GDM1 (cell line): ENCODE data around the gene IVD.

Source experiments
- DNase-seq: peaks from one replicate; lab custom pipeline; 2025; lab: John Stamatoyannopoulos, UW

IVD gene

DNA sequence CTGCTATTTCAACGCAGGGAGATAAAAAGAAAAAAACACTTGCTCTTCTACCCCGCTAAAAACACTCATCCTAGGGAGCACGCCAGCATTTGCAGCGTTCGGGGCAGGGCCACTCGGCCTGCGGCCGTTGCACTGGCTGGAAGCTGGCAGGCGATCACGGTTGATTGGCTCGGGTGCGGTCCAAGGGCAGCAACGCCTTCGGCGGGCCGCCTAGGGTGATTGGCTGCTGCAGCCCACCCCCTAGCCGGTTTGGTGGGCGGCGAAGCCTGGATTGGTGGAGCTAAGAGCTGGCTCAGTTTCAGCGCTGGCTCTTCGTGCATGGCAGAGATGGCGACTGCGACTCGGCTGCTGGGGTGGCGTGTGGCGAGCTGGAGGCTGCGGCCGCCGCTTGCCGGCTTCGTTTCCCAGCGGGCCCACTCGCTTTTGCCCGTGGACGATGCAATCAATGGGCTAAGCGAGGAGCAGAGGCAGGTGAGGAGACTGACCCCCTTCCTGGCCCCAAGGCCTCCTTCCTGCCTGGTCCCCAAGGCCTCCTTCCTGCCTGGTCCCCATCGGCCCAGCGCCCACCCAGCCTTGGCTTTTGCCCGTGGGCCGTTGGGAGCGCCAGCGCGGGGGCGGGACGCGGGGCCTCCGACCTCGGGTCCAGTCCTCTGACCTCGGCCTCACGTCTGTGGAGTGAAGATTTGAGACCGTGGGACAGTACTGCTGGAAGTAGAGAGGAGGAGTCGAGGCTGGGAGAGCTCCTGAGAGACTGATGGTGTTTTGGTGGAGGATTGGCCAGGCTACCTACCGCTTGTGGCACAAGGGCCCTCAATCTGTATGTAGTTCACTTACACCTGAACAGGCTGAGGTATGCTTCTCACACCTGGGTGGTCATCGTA is at the start of gene IVD:
IVD (plus strand) TSS at position 295 of the 881 bp plus-strand sequence; CDS start at position 328, 33 bp downstream.
- peak; percentile 96 for DNase-seq

DNA sequence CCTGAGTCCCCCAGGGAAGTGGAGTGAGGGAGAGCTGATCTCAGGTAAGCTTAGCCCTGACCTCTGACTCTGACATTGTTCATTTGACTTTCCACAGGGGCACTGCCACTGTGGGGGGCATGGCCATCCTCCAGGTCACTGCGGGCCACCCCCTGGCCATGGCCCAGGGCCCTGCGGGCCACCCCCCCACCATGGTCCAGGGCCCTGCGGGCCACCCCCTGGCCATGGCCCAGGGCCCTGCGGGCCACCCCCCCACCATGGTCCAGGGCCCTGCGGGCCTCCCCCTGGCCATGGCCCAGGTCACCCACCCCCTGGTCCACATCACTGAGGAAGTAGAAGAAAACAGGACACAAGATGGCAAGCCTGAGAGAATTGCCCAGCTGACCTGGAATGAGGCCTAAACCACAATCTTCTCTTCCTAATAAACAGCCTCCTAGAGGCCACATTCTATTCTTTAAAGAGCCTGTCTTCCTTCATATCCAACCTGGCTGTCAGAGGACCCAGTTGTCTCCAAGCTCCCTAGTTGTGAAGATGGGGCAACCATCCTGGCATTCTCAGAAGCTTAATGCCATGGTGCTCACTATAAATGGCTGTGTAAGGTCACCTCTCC is 49.5 kb upstream of the IVD start:
- no peak for DNase-seq

DNA sequence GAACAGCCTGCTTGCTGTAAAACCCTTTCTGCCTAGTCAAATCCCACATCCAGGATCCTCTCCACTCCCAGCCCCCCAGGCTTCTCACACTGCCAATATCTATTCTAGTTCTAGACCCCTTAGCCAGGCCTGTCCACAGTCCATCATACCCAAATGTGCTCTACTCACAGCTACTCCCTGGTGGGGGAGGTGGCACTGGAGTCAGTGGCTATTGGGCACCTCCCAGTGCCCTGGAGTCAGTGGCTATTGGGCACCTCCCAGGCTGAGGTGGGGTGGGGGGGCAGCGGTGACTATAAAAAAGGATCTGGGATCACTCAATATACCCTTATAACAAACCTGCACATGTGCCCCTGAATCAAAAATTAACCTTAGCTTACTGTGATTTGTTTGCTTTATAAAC is 48.3 kb upstream of the IVD start:
- DNase-seq = no peak

DNA sequence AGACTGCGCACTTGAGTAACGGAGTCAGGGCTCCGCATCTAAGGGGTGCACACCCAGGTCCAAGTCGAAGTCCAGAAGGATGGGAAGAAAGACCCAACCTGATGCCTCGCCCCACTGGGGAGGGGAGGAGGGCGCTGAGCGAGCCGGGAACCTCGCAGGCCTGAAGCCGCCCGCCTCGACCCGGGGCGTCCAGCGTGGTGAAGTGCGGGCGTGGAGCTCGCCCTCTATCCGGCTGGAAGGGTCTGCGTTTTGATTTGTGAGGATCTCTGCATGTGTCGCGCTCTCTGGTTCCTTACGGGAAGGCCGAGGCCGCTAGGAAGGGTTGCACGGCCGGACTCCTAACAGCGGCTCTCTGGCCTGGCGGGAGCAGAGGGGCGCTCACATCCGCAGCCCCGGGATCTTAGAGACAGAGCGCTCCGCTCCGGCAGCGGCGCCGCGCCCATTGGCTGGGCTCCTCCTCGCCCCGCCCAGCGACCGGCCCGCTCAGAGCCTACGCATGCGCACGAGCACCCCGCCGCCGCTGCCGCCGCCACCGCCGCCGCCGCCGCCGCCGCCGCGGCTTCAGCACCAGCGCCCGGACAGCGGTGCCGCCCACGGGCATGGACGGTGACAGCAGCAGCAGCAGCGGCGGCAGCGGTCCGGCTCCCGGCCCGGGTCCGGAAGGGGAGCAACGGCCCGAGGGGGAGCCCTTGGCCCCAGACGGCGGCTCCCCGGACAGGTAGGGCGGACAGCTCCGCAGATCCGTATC is 47.7 kb upstream of the IVD start, which contains the start of gene DISP2:
DISP2 (plus strand) TSS at position 497 of the 748 bp plus-strand sequence; CDS start at position 600, 103 bp downstream.
- DNase-seq = peak; percentile 80

DNA sequence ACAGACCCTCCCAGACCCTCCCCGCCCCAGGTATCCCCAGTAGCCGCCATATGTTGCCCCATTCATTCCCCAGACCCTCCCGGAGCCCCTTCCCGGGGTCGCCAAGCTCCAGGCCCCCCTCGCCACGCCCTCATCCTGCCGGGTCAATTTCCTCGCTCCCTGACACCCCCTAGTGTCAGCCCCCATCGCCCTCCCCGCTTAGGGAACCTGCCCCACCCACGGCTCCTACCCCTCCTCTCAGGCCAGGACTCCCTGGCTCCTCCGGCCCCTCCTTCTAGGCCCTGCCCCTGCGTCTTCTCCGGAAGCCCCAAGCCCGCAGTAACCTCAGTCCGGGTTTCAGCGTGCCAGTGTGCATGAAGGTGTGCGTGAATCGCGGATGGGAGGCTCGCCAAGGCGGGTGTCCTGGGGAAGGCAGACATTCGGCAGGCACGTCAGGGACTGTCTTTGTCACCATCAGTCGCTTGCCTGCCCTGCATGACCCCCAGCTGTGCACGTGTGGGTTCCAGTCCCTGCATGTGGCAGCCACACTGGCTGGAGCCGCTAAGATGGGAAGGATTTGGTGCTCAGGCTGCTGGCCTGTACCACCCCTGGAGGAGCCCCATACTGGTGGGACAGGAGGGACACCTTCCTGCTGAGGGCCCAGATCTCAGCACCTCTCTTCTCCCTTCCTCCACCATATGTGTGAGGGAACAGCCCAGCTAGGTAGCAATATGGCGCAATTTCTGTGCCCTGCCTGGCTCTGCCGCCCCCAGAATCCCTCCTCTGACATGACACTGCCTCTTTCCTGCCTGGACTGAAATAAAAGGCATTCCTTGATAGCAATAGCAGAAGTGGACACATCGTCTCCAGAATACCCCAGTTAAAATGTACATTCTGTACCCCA is 46.9 kb upstream of the IVD start:
- no peak for DNase-seq

DNA sequence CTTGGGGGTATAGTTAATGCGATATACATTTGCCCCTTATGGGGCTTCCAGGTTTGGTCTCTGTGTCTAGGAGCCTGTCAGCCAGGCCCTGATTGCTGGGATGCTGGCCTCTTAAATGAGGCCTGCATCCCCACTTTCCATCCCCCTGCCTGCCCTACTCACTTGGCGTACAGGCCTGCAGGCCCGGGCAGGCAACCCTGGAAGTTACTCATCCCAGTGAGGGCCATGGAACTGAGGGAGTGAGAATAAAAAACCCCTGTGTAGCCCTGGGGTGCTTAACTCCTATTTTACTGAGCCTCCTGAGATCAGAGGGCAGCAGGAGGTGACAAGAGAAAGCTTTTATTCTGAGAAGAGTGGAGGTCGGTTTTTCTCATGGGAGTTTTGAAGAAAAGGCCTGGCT is 45.6 kb upstream of the IVD start:
- DNase-seq = no peak

DNA sequence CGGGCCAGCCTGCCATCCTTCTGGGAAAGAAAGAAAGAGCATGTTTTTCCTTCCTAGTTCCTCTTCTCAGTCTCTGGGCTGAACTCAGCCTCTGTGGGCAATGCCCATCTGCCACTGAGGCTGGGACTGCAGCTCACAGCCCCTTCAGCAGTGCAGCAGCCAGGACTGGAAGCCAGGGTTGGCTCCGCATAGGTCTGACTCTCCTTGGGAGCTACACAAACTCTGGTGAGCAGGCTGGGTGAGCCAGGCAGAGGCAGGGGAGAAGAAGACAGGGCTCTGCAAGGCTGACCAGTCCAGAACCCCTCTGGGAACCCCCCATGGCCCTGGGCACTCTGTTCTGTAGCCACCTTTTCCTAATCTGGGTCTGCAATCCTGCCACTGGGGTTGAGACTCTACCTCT is 44.0 kb upstream of the IVD start:
- no peak for DNase-seq

DNA sequence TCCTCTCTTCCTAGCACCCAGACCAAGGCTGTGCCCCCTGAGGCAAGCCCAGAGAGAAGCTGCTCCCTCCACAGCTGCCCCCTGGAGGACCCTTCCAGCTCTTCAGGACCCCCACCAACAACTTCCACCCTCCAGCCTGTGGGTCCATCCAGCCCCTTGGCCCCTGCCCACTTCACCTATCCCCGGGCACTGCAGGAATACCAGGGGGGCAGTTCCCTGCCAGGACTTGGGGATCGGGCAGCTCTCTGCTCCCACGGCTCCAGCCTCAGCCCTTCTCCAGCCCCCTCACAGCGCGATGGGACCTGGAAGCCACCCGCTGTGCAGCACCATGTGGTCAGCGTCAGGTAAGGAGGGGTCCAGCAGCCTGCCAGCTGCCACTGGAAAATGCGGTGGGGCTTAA is 42.0 kb upstream of the IVD start:
- no peak for DNase-seq

DNA sequence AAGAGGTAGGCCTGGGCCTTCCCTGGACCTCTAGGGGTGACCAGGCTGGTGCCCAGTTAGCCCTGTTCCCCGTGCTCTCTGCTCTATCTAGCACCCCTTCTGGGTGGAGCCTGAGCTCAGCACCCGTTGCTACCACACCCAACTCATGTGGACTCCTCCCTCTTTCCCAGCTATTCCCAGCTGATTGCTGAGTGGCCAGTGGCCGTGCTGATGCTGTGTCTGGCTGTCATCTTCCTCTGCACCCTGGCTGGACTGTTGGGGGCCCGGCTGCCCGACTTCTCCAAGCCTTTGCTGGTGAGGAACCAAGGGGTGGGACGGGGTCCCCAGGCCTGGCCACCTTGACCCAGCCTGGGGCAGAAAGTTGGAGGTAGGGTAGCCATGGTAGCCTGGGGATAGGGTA is 41.3 kb upstream of the IVD start:
- DNase-seq = no peak

DNA sequence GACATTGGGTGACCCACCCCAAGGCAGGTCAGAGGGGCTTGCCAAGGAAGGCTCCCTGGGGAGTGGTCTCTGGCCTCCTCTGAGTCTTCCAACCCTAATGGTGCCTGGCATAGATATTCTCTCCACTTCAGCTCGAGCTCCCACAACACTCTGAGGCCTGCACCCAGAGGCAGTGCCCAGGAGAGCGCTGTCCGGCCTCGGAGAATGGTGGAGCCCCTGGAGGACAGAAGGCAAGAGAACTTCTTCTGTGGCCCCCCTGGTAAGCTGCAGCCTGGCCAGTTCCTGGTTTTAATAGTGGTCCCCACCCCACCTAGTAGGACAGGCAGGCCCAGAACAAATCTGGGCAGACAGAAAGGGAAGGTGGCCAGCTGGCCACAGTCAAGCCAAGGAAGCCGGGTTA is 40.6 kb upstream of the IVD start:
- no peak for DNase-seq

DNA sequence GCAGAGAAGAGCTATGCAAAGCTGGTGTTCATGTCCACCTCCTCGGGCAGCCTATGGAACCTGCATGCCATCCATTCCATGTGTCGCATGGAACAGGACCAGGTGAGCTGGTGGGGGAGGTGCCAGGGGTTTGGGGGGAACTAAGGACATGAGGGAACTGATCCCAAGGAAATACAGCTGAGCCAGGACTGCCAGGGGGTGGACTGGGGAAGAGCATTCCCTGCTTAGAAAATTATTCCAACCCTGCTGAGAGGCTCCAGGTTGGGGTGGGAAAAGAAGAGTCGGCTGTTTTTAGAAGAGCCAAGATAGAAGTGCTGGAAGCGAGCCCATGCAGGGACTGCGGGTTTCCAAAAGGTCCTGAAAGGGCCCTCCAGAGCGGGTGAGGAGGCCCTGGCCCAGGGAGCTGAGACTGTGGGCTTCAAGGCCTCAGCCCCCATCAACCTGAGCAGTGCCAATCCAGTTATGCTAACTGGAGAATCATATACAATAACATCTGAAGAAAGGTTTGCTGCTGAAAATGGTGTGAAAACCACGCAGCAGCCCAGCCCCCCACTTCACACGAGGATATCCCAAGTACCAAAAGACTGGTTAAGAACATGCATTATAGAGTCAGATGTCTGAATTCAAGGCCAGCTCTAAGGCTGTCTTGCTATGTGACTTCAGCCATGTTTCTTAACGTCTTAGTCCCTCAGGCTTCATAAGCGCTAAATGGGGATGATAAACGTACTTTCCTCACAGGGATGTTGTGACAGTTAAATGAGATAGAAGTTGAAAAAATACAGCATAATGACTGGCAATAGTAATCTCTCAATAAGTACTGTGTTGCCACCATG is 39.8 kb upstream of the IVD start:
- DNase-seq = no peak

DNA sequence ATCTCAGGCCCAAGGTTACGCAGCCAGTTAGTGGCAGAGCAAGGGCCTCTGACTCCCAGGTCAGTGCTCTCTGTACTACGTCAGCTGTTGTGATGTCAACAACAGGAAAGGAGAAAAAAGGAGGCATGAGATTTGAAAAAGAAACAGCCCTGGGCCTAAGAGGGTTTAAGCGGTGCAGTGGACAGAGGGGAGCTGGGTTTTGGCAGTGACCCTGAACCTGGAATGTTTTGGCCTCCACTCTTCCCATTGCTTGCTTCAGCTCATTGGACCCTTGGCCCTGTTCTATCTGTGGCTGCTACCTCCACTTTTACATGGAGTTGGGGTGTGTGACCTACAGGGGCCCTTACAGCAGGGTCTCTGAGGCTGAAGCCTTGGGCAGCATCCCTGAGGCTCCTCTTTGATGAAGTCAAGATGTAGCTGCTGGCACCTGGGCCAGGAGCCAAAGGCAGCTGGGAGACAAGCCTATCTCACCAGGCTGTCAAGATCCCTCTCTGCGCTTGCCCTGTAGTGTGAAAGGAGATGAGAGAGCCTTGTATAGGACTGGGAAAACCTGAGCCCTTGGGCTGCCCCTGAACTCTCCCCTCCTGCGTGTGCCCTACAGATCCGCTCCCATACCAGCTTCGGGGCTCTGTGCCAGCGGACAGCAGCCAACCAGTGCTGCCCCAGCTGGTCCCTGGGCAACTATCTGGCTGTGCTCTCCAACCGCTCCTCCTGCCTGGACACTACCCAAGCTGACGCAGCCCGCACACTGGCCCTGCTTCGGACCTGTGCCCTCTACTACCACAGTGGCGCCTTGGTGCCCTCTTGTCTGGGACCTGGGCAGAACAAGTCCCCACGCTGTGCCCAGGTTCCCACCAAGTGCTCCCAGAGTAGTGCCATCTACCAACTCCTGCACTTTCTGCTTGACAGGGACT is 38.9 kb upstream of the IVD start:
- no peak for DNase-seq

DNA sequence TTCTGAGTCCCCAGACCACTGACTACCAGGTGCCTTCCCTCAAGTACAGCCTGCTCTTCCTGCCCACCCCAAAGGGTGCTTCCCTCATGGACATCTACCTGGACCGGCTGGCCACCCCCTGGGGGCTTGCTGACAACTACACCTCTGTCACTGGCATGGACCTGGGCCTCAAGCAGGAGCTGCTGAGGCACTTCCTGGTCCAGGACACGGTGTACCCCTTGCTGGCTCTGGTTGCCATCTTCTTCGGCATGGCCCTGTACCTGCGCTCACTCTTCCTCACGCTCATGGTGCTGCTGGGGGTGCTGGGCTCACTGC is 38.3 kb upstream of the IVD start:
- no peak for DNase-seq

DNA sequence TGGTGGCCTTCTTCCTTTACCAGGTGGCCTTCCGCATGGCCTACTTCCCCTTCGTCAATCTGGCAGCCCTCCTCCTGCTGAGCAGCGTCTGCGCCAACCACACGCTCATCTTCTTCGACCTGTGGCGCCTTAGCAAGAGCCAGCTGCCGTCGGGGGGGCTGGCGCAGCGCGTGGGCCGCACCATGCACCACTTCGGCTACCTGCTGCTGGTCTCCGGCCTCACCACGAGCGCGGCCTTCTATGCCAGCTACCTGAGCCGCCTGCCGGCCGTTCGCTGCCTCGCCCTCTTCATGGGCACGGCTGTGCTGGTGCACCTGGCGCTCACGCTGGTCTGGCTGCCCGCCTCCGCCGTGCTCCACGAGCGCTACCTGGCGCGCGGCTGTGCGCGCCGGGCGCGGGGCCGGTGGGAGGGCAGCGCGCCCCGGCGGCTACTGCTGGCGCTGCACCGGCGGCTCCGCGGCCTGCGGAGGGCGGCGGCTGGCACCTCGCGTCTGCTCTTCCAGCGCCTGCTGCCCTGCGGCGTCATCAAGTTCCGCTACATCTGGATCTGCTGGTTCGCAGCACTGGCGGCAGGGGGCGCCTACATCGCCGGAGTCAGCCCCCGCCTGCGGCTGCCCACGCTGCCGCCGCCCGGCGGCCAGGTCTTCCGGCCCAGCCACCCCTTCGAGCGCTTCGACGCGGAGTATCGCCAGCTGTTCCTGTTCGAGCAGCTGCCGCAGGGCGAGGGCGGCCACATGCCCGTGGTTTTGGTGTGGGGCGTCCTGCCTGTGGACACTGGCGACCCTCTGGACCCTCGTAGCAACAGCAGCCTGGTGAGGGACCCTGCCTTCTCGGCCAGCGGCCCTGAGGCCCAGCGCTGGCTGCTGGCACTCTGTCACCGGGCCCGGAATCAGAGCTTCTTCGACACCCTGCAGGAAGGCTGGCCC is 37.6 kb upstream of the IVD start:
- DNase-seq = peak; percentile 94

DNA sequence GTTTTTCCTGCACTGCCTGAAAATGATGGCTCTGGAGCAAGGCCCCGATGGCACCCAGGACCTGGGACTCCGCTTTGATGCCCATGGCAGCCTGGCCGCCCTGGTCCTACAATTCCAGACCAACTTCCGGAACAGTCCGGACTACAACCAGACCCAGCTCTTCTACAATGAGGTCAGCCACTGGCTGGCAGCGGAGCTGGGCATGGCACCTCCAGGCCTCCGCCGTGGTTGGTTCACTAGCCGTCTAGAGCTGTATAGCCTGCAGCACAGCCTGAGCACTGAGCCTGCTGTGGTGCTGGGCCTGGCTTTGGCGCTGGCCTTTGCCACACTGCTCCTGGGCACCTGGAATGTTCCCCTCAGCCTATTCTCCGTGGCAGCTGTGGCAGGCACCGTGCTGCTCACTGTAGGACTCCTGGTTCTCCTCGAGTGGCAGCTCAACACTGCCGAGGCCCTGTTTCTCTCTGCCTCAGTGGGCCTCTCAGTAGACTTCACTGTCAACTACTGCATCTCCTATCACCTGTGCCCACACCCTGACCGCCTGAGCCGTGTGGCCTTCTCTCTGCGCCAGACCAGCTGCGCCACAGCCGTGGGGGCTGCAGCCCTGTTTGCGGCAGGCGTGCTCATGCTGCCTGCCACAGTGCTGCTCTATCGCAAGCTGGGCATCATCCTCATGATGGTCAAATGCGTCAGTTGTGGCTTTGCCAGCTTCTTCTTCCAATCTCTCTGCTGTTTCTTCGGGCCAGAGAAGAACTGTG is 36.7 kb upstream of the IVD start:
- no peak for DNase-seq

DNA sequence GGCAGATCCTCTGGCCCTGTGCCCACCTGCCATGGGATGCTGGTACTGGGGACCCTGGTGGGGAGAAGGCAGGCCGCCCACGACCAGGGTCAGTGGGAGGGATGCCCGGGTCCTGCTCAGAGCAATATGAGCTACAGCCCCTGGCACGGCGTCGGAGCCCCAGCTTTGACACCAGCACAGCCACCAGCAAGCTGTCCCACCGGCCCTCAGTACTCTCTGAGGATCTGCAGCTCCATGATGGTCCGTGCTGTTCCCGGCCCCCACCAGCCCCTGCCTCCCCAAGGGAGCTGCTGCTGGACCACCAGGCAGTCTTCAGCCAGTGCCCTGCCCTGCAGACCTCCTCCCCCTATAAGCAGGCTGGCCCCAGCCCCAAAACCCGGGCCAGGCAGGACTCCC is 36.1 kb upstream of the IVD start:
- DNase-seq = no peak

DNA sequence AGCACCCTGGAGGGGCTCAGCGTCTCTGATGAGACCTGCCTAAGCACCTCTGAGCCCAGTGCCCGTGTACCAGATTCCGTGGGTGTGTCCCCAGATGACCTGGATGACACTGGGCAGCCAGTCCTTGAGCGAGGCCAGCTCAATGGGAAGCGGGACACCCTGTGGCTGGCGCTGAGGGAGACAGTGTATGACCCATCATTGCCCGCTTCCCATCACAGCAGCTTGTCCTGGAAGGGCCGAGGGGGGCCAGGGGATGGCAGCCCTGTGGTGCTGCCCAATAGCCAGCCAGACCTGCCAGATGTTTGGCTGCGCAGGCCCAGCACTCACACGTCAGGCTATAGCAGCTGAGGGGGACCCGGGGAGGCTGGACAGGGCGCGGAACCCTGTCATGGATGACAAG is 35.6 kb upstream of the IVD start:
- no peak for DNase-seq

DNA sequence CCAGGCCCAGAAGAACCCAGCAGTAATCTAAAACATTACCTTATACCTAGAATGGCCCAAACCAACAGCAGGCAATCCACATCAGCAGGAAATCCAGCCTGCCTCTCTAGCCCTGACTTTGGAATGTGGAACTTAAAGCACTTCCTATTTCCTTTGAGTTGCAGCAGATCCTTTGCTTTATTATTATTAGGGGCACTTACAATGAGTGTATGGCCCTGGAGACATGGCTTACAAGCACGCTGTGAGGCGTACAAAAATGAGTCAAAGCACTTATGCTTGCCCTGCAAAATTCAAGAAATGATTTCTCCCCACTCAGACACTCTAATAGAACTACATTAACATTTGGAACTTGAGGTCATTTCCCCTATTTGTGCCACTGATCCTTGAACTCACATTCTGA is 32.6 kb upstream of the IVD start:
- DNase-seq = no peak
